ENCODE data around the gene EPB41L3.

DNA sequence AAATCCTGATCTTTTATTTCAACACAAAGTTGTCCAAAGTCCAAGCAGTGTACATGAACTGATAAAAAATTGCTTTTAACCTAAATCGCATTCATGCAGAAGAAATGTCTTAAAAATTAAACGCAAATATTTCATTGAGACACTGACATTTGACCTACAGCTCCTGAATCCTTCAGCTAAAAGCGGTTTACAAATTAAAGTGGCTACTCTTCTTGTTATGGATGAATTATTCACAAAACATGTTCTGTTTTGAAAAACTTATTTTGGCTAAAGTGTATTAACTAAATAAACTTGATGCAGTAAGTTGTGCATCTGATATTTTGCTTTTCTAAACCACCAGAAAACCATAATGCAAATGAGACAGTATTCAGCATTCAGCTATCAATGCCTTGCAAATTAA is 2.2 kb downstream of the EPB41L3 start:
- TF ChIP-seq, protein P1, sequence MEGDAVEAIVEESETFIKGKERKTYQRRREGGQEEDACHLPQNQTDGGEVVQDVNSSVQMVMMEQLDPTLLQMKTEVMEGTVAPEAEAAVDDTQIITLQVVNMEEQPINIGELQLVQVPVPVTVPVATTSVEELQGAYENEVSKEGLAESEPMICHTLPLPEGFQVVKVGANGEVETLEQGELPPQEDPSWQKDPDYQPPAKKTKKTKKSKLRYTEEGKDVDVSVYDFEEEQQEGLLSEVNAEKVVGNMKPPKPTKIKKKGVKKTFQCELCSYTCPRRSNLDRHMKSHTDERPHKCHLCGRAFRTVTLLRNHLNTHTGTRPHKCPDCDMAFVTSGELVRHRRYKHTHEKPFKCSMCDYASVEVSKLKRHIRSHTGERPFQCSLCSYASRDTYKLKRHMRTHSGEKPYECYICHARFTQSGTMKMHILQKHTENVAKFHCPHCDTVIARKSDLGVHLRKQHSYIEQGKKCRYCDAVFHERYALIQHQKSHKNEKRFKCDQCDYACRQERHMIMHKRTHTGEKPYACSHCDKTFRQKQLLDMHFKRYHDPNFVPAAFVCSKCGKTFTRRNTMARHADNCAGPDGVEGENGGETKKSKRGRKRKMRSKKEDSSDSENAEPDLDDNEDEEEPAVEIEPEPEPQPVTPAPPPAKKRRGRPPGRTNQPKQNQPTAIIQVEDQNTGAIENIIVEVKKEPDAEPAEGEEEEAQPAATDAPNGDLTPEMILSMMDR (IDR thresholded peaks at IDR 0.05; ENCODE audit: poor library complexity, severe bottlenecking): no peak
- TF ChIP-seq, protein P2, sequence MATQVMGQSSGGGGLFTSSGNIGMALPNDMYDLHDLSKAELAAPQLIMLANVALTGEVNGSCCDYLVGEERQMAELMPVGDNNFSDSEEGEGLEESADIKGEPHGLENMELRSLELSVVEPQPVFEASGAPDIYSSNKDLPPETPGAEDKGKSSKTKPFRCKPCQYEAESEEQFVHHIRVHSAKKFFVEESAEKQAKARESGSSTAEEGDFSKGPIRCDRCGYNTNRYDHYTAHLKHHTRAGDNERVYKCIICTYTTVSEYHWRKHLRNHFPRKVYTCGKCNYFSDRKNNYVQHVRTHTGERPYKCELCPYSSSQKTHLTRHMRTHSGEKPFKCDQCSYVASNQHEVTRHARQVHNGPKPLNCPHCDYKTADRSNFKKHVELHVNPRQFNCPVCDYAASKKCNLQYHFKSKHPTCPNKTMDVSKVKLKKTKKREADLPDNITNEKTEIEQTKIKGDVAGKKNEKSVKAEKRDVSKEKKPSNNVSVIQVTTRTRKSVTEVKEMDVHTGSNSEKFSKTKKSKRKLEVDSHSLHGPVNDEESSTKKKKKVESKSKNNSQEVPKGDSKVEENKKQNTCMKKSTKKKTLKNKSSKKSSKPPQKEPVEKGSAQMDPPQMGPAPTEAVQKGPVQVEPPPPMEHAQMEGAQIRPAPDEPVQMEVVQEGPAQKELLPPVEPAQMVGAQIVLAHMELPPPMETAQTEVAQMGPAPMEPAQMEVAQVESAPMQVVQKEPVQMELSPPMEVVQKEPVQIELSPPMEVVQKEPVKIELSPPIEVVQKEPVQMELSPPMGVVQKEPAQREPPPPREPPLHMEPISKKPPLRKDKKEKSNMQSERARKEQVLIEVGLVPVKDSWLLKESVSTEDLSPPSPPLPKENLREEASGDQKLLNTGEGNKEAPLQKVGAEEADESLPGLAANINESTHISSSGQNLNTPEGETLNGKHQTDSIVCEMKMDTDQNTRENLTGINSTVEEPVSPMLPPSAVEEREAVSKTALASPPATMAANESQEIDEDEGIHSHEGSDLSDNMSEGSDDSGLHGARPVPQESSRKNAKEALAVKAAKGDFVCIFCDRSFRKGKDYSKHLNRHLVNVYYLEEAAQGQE (IDR thresholded peaks at IDR 0.05; ENCODE audit: borderline replicate concordance): no peak
- TF ChIP-seq TAF1 (IDR thresholded peaks at IDR 0.05; ENCODE audit: low read depth) (no peak), EP300 (conservative IDR thresholded peaks at IDR 0.05; ENCODE audit: poor library complexity, severe bottlenecking) (no peak)

Data from neural cell (in vitro differentiated cells).